ENCODE results near the gene NCOA3. TPM values are rescaled to one million over a fixed set of nuclear protein-coding genes. Genes with fewer than 3 reads are reported as not detected.

NCOA3 gene
- total RNA-seq, 5 donors from 2014 or later (not counting 1 experiment from before 2014, with no cell fraction given), result 64.4 to 89.2 (median 68.9) TPM

GRCh38 chr20:47481330-47482216 lies 20.1 kb upstream of the NCOA3 start:
- DNase-seq (no peak), ATAC-seq (replicated peaks in 1 of 4) (no peak)
- Mint-ChIP-seq H3K9me3 (no peaks in the 10 kb centered on the region), H3K27ac (peak overlapping the region in 1 of 2 donors; percentile 4), H3K27me3 (no peaks in the 10 kb centered on the region), H3K4me1 (peaks cover 3 to 11% (median 6%) of the 10 kb centered on the region in 3 donors), H3K4me3 (no peak overlapping the region), H3K36me3 (no peaks in the 10 kb centered on the region)
- ChIA-PET CTCF (interaction anchor here in 1 of 2 donors (0.6 kb wide), 1 partner anchor 97 kb away, joined by 5 read pairs; no protein-coding TSS in a partner anchor), POLR2A (interaction anchor here in 1 of 2 donors (0.5 kb wide), 1 partner anchor 251 kb away, joined by 3 read pairs; no protein-coding TSS in a partner anchor)
- Histone ChIP-seq H3K36me3 (ENCODE audit: control insufficient read depth in 2 of 2, extremely low read depth in 1 of 2, insufficient read depth in 1 of 2, low read length in 1 of 2) (no peaks in the 10 kb centered on the region), H3K27me3 (replicated peaks in 1 of 2; ENCODE audit: control insufficient read depth in 2 of 2, extremely low read depth in 1 of 2, insufficient read depth in 2 of 2, low read length in 1 of 2) (no peaks in the 10 kb centered on the region), H3K9me3 (no peaks in the 10 kb centered on the region), H3K27ac (ENCODE audit: low read length) (no peak overlapping the region), H3K4me1 (ENCODE audit: control insufficient read depth in 1 of 2, extremely low read depth in 1 of 2, insufficient read depth in 2 of 2, low read length in 2 of 2) (peaks cover 0 to under 1% of the 10 kb centered on the region in 2 experiments), H3K4me3 (ENCODE audit: control insufficient read depth in 1 of 2, extremely low read depth in 1 of 2, low read length in 1 of 2) (no peak overlapping the region)
- 91% methylated on average over 7 of the region's 15 CpGs for WGBS (ENCODE audit: insufficient coverage)

- ChIA-PET POLR2A (no interaction called here), CTCF (no interaction called here)
- H3K36me3 ChIP-seq (ENCODE audit: control insufficient read depth in 2 of 2, extremely low read depth in 1 of 2, insufficient read depth in 1 of 2, low read length in 1 of 2), result no peaks in the 10 kb centered on the region
- H3K4me1 ChIP-seq (ENCODE audit: control insufficient read depth in 1 of 2, extremely low read depth in 1 of 2, insufficient read depth in 2 of 2, low read length in 2 of 2), result peaks cover 10 to 11% of the 10 kb centered on the region in 2 experiments
- Mint-ChIP-seq H3K4me1 (peaks cover 14 to 20% (median 17%) of the 10 kb centered on the region in 3 donors), H3K36me3 (no peaks in the 10 kb centered on the region), H3K27me3 (no peaks in the 10 kb centered on the region), H3K4me3 (no peak overlapping the region), H3K9me3 (no peaks in the 10 kb centered on the region), H3K27ac (no peak overlapping the region)
- H3K9me3 ChIP-seq, result no peaks in the 10 kb centered on the region
- 100% methylated on average over 1 of the region's 2 CpGs for WGBS (ENCODE audit: insufficient coverage)
- no peaks in the 10 kb centered on the region for H3K27me3 ChIP-seq (replicated peaks in 1 of 2; ENCODE audit: control insufficient read depth in 2 of 2, extremely low read depth in 1 of 2, insufficient read depth in 2 of 2, low read length in 1 of 2)
- no peak for ATAC-seq (replicated peaks in 1 of 4)
- H3K4me3 ChIP-seq (ENCODE audit: control insufficient read depth in 1 of 2, extremely low read depth in 1 of 2, low read length in 1 of 2), result no peak overlapping the region
- DNase-seq, result no peak
- no peak overlapping the region for H3K27ac ChIP-seq (ENCODE audit: low read length)
Observed at GRCh38 chr20:47482705-47483104, 19.0 kb upstream of the NCOA3 start.

- peaks cover 13 to 22% of the 10 kb centered on the region in 2 experiments for H3K4me1 ChIP-seq (ENCODE audit: control insufficient read depth in 1 of 2, extremely low read depth in 1 of 2, insufficient read depth in 2 of 2, low read length in 2 of 2)
- DNase-seq (no peak), ATAC-seq (replicated peaks in 1 of 4) (no peak)
- H3K27ac ChIP-seq (ENCODE audit: low read length), result no peak overlapping the region
- 97% methylated on average over 5 of the region's 5 CpGs for WGBS (ENCODE audit: insufficient coverage)
- no peaks in the 10 kb centered on the region for H3K36me3 ChIP-seq (ENCODE audit: control insufficient read depth in 2 of 2, extremely low read depth in 1 of 2, insufficient read depth in 1 of 2, low read length in 1 of 2)
- no peaks in the 10 kb centered on the region for H3K27me3 ChIP-seq (replicated peaks in 1 of 2; ENCODE audit: control insufficient read depth in 2 of 2, extremely low read depth in 1 of 2, insufficient read depth in 2 of 2, low read length in 1 of 2)
- no peak overlapping the region for H3K4me3 ChIP-seq (ENCODE audit: control insufficient read depth in 1 of 2, extremely low read depth in 1 of 2, low read length in 1 of 2)
- Mint-ChIP-seq H3K4me1 (peaks cover 24 to 34% (median 33%) of the 10 kb centered on the region in 3 donors), H3K9me3 (no peaks in the 10 kb centered on the region), H3K36me3 (no peaks in the 10 kb centered on the region), H3K4me3 (no peak overlapping the region), H3K27me3 (no peaks in the 10 kb centered on the region), H3K27ac (no peak overlapping the region)
- ChIA-PET CTCF (interaction anchor here (0.6 kb wide), 4 partner anchors 18 to 135 kb away, joined by 3 to 7 read pairs (median 4); no protein-coding TSS in a partner anchor), POLR2A (no interaction called here)
- H3K9me3 ChIP-seq, result no peaks in the 10 kb centered on the region
Observed at GRCh38 chr20:47484303-47484702, 17.4 kb upstream of the NCOA3 start.

GRCh38 chr20:47487175-47487917 lies 14.3 kb upstream of the NCOA3 start:
- Histone ChIP-seq H3K36me3 (ENCODE audit: control insufficient read depth in 2 of 2, extremely low read depth in 1 of 2, insufficient read depth in 1 of 2, low read length in 1 of 2) (no peaks in the 10 kb centered on the region), H3K27ac (ENCODE audit: low read length) (peak overlapping the region; percentile 85), H3K27me3 (replicated peaks in 1 of 2; ENCODE audit: control insufficient read depth in 2 of 2, extremely low read depth in 1 of 2, insufficient read depth in 2 of 2, low read length in 1 of 2) (no peaks in the 10 kb centered on the region), H3K4me1 (ENCODE audit: control insufficient read depth in 1 of 2, extremely low read depth in 1 of 2, insufficient read depth in 2 of 2, low read length in 2 of 2) (peaks cover 16 to 32% of the 10 kb centered on the region in 2 experiments), H3K4me3 (ENCODE audit: control insufficient read depth in 1 of 2, extremely low read depth in 1 of 2, low read length in 1 of 2) (no peak overlapping the region), H3K9me3 (no peaks in the 10 kb centered on the region)
- CTCF ChIA-PET, result interaction anchor here in 1 of 2 donors (1.4 kb wide), 1 partner anchor 15 kb away, joined by 6 read pairs; the partner anchor contains the start of gene NCOA3
- Mint-ChIP-seq H3K4me3 (peak overlapping the region; percentile 37 to 52 (median 45)), H3K36me3 (no peaks in the 10 kb centered on the region), H3K27ac (peak overlapping the region; percentile 77 to 85), H3K9me3 (no peaks in the 10 kb centered on the region), H3K27me3 (no peaks in the 10 kb centered on the region), H3K4me1 (peaks cover 27 to 40% (median 33%) of the 10 kb centered on the region in 3 donors)
- ATAC-seq (replicated peaks in 1 of 4) (peak; percentile 88 to 91 (median 90)), DNase-seq (peak in 30 of 35 experiments; percentile 11 to 83 (median 30))
- POLR2A ChIA-PET, result interaction anchor here (0.6 to 1.1 kb wide), 6 partner anchors 8 to 1550 kb away, joined by 3 to 5 read pairs (median 4); partner anchors contain the start of gene NCOA3 (in 1 of the 2)
- WGBS (ENCODE audit: insufficient coverage), result 0% methylated on average over 1 of the region's 4 CpGs

GRCh38 chr20:47489448-47489872 lies 12.2 kb upstream of the NCOA3 start:
- Mint-ChIP-seq H3K9me3 (no peaks in the 10 kb centered on the region), H3K27ac (peak overlapping the region; percentile 85 to 86), H3K27me3 (no peaks in the 10 kb centered on the region), H3K4me3 (peak overlapping the region in 1 of 3 donors; percentile 55), H3K36me3 (no peaks in the 10 kb centered on the region), H3K4me1 (peaks cover 39 to 53% (median 52%) of the 10 kb centered on the region in 3 donors)
- H3K9me3 ChIP-seq, result no peaks in the 10 kb centered on the region
- no peaks in the 10 kb centered on the region for H3K27me3 ChIP-seq (replicated peaks in 1 of 2; ENCODE audit: control insufficient read depth in 2 of 2, extremely low read depth in 1 of 2, insufficient read depth in 2 of 2, low read length in 1 of 2)
- peak overlapping the region; percentile 85 for H3K27ac ChIP-seq (ENCODE audit: low read length)
- peak in 3 of 4 experiments; percentile 35 to 45 (median 40) for ATAC-seq (replicated peaks in 1 of 4)
- H3K4me3 ChIP-seq (ENCODE audit: control insufficient read depth in 1 of 2, extremely low read depth in 1 of 2, low read length in 1 of 2), result no peak overlapping the region
- DNase-seq, result peak in 34 of 35 experiments; percentile 10 to 65 (median 46)
- H3K4me1 ChIP-seq (ENCODE audit: control insufficient read depth in 1 of 2, extremely low read depth in 1 of 2, insufficient read depth in 2 of 2, low read length in 2 of 2), result peaks cover 21 to 46% of the 10 kb centered on the region in 2 experiments
- no peaks in the 10 kb centered on the region for H3K36me3 ChIP-seq (ENCODE audit: control insufficient read depth in 2 of 2, extremely low read depth in 1 of 2, insufficient read depth in 1 of 2, low read length in 1 of 2)
- ChIA-PET CTCF (interaction anchor here in 1 of 2 donors (1.1 kb wide), 1 partner anchor 13 kb away, joined by 5 read pairs; the partner anchor contains the start of gene NCOA3), POLR2A (no interaction called here)
- WGBS (ENCODE audit: insufficient coverage), result 18% methylated on average over 5 of the region's 8 CpGs

- no peak overlapping the region for H3K4me3 Mint-ChIP-seq
- Histone ChIP-seq H3K27me3 (replicated peaks in 1 of 2; ENCODE audit: control insufficient read depth in 2 of 2, extremely low read depth in 1 of 2, insufficient read depth in 2 of 2, low read length in 1 of 2) (no peaks in the 10 kb centered on the region), H3K27ac (ENCODE audit: low read length) (no peak overlapping the region), H3K4me3 (ENCODE audit: control insufficient read depth in 1 of 2, extremely low read depth in 1 of 2, low read length in 1 of 2) (no peak overlapping the region), H3K9me3 (no peaks in the 10 kb centered on the region), H3K36me3 (ENCODE audit: control insufficient read depth in 2 of 2, extremely low read depth in 1 of 2, insufficient read depth in 1 of 2, low read length in 1 of 2) (no peaks in the 10 kb centered on the region), H3K4me1 (ENCODE audit: control insufficient read depth in 1 of 2, extremely low read depth in 1 of 2, insufficient read depth in 2 of 2, low read length in 2 of 2) (peaks cover 21 to 46% of the 10 kb centered on the region in 2 experiments)
- no peaks in the 10 kb centered on the region for H3K36me3 Mint-ChIP-seq
- no peaks in the 10 kb centered on the region for H3K27me3 Mint-ChIP-seq
- H3K4me1 Mint-ChIP-seq, result peaks cover 40 to 54% (median 52%) of the 10 kb centered on the region in 3 donors
- H3K27ac Mint-ChIP-seq, result no peak overlapping the region
- WGBS (ENCODE audit: insufficient coverage), result no CpG with 5 or more reads among the region's 2 CpGs
- no peaks in the 10 kb centered on the region for H3K9me3 Mint-ChIP-seq
- ChIA-PET POLR2A (interaction anchor here in 1 of 2 donors (0.6 kb wide), 1 partner anchor 20 kb away, joined by 4 read pairs; no protein-coding TSS in a partner anchor), CTCF (no interaction called here)
- ATAC-seq (replicated peaks in 1 of 4) (no peak), DNase-seq (no peak)
Observed at GRCh38 chr20:47490795-47491194, 10.9 kb upstream of the NCOA3 start.
